Measurements from ENCODE around the gene EI24.
"Not testable (repeated sequence)": the region's sequence is repeated elsewhere in the genome, so short reads cannot be mapped to it uniquely, and the experiment has no call there.

EI24 gene

DNA sequence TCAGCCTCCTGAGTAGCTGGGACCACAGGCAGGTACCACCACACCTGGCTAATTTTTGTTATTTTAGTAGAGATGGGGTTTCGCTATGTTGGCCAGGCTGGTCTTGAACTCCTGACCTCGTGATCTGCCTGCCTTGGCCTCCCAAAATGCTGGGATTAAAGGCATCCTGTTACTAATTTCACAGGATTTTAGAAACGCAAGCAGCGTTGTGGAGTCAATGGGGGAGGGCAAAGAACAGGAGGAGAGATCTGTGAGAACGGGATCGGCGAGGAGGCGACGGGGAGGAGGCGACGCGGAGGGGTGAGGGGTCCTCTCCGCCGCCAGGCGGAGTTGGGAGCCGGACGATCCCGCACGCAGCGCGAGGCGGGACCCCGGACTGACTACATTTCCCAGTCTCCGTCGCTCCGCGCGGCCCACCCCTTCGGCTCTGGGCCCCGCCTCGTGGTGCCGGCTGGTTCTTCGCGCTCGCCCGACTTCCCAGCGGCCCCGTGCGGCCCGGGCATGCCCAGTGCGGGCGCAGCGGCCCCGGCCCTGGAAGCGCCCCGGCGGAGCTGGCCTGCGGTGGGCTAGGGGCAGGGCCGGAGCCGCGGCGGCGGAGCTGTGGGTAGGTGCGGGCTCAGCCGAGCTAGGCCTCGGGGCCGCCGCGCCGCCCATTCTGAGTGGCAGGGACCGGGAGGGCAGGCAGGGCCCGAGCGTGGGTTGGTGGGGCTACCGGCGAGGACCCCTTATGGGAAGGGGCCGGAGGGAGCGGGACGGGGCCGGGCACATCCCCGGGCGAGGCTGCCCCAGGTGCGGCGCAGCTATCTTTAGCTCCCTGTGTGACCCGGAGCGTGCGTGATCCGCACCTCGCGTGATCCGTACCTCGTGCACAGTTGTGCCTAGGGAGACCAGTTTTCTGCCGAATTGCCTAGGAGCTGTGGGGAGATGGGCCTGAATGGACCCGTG lies at the start of gene EI24:
TSS of gene EI24 (plus strand) at position 508 of the 945 bp plus-strand sequence. CDS start 3,051 bp downstream, outside the sequence.
- DNase-seq, result peak; percentile 90

DNA sequence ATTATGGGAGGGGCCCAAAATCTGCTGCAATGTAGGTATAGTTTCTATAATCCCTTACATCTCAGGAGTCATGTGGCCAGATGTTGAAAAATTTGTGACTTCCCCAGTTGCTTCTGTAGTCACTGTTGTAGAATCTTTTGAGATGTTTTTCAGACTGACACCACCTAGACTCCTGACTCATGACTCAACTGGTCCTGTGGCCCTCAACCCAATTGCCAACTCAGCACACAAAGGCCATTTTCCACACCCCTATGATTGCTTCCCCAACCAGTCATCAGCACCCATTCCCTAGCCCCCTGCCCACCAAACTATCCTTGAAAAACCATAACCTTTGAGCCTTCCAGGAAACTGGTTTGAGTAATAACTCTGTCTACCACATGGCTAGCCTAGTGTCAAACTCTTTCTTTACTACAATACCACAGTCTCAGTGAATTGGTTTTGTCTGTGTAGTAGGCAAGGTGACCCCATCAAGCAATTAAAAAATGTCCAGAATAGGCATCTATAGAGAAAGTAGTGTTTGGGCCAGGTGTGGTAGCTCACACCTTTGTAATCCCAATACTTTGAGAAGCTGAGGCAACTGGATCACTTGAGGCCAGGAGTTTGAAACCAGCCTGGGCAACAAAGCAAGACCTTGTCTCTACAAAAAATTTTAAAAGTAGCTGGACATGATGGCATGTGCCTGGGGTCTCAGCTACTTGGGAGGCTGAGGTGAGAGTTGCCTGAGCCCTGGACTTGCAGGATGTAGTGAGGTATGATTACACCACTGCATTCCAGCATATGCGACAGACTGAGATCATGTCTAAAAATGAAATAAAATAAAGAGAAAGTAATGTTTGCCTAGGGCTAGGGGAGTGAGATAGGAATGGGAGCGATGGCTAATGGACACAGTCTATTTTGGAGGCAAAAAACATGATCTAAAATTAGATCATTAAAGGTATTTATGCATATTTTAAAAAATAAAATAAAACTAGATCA lies 49.1 kb upstream of the EI24 start:
- DNase-seq, result no peak

DNA sequence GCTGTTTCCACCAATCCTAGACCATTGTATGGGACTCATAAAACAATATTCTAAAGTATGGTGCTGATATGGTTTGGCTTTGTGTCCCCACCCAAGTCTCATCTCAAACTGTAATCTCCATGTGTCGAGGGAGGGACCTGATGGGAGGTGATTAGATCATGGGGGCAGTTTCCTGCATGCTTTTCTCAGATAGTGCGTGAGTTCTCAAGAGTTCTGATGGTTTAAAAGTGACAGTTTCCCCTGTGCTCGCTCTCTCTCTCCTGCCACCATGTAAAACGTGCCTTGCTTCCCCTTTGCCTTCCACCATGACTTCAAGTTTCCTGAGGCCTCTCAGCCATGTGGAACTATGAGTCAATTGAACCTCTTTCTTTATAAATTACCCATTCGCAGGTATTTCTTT lies 44.0 kb upstream of the EI24 start:
- DNase-seq, result no peak

DNA sequence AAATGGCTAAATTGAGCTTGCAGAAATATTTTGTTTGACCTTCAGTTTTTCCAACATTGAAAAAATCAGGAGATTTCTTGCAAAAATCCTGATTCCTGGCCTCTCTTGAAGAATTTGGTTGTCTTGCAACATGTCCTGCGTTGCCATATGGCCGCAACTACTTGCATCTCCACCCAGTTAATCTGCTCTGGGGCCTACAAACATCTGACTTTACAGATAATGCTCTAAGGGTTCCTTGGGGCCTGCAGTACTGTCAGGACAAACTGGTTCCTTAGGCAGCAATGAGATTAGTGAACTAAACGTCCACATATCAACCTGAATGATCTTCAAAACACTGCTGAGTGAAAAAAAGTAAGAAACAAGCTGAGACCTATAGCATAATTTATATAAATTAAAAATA lies 36.6 kb upstream of the EI24 start:
- DNase-seq, result no peak

DNA sequence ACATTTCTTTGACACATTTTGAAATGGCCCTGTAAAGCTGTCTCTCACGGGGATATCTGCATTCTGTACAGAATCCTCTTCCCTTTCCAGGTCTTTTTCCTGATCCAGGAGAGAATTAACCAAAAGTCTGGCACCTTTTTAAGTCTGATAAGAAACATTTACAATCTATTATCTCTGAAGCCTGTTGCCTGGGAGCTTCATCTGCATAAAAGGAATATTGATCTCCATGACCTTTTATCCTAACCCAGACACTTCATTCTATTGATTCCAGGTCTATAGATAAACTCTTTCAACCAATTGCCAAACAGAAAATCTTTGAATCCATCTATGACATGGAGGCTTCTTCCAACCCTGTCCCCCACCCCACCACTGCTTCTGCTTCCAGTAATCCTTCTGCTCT lies 33.7 kb upstream of the EI24 start:
- no peak for DNase-seq

DNA sequence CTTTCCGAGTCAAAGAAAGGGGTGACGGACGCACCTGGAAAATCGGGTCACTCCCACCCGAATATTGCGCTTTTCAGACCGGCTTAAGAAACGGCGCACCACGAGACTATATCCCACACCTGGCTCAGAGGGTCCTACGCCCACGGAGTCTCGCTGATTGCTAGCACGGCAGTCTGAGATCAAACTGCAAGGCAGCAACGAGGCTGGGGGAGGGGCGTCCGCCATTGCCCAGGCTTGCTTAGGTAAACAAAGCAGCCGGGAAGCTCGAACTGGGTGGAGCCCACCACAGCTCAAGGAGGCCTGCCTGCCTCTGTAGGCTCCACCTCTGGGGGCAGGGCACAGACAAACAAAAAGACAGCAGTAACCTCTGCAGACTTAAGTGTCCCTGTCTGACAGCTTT lies 32.4 kb upstream of the EI24 start:
- not testable (repeated sequence) for DNase-seq

DNA sequence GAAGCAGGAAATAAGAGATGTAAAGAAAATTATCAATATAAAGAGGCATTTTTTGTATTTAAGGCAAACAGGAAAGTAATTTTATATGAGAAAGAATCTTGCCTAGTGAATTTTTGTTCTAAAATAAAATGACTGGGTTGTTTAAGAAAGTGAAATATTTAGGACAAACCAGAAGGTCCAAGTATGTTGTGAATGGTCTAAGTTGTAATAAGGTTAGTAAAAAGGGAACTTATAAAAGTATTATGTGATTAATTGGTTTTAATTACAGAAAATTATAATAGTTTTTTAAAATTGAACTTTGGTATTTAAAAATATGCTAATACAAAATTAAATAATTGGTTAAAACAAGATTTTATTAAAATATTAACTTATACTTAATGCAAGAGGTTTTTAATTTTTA lies 26.6 kb upstream of the EI24 start:
- DNase-seq, result no peak

DNA sequence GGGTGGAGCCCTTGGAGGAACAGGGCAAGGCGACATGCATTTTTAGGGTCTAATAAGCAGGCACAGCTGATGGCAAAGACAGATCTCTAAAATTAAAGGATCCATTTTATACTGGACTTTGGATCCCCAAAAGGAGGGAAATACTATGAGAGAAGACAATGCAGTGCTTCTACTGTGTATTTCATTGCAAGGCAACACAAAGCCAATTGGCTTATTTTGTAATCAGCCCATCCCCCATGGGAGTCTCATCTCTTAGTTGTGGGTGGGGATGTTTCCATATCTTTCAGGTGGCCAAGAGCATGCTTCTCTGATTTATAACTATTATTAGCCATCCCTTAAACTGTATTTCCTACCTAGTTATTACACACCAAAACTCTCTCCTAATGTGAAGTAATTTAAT lies 18.5 kb upstream of the EI24 start:
- no peak for DNase-seq

DNA sequence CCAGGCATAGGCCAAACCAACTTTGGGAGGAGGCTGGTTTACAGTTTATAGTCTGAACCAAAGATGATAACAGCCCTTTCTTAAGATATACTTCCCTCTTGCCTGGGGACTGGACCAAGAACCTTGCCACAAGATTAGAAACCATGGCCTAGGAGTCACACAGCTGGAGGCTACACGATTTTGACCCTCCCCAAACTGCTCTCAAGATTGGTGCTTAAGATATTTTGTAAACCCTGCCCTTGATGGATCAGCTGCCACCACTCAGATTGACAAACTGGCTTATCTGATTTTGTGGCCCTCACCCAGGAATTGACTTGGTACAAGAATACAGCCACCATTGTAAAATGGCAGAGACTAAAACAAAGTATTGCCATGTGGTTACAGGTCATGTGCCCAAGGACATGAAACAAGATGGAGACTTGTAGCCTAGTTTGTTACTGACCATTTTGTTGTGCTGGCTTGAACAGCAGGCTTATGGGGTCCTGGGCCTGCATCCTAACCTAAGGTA lies 17.4 kb upstream of the EI24 start:
- no peak for DNase-seq

DNA sequence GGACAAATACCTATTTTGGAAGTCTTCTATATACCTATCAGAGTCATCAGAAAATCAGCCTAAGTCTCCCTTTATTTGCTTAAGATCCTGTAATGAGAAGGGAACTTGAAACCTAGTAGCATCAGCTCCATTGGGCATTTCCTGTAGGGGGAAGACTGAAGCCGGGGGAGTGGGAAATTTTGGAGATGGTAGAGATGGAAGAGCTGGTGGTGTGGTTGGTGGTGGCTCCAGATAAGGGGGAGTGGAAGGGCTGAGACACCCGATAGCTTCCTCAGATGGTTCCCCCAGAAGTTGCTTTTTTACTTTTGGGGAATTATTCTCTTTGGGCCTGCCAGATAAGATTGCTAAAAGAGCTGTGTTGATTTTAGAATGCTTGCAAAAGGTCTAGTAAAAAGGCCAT lies 16.4 kb upstream of the EI24 start:
- DNase-seq, result no peak

DNA sequence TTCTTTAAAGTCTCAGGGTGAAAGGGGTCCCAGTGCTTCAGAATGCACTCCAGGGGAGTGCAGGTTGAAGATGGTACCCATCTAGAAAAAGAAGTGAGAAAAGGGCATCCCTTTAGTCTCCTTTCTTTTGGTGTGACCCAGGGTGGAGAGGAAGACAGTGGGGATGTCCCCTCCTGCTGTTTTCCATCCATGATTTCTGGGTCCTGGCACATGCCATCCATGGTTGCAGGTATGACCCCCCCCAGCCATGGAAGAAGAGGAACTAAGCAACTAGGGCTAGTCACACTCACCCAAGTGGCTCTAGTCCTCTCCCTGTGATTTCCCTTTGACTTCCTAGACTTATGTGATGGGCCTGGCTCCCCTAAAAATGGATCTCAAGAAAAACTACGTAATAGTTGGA lies 15.9 kb upstream of the EI24 start:
- no peak for DNase-seq

DNA sequence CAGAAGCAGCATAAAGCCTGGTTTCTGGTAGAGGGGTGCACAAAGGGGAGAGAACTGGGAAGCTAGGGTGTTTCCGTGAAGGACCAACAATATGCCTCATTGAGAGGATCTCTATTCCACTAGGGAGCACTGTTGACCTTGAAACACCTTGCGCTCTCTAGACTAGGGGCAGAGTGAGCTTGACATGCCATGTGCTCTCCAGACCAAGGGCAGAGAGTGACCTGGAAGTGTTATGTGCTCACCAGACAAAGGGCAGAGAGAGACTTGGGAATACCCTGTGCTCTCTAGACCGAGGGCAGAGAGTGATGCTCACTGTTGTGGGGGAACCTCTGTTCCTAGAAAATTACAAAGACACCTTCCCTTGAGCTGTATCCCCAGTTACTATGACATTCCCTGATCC lies 15.2 kb upstream of the EI24 start:
- DNase-seq, result no peak

DNA sequence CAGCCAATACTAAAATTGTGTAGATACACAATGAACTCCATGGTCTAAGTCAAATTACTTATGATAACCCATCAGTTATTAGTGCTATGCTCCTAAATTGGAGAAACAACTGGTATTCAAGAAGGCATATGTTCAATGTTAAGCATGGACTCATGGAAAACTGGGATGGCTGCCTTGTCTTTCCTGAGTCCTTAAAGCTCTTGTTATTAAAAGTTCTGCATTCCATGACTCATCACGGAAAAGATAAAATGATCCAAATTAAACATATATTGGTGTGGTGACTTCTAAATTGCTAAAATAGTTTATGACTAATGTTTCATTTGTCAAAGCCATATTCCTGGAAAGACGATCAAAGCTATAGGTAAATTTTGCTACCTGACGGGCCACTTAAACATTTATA lies 9.4 kb upstream of the EI24 start:
- no peak for DNase-seq

DNA sequence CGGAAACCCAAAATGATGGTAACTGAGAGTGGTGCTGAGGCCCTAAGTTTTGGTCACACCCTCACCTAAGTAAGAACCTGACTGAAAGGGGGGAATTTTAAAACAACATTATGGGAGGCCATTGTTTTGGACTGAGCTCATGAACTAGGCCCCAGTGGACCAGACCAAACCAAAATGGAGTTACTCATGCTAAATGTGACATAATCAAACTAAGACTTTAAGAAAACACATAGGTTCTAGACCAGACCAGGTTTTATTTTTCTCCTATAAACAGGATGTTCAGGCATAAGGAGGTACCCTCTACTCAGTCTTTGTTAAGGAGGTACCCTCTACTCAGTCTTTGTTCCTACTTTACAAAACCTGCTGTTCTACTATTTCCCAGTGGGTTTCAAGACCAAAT lies 7.4 kb upstream of the EI24 start:
- DNase-seq, result no peak

DNA sequence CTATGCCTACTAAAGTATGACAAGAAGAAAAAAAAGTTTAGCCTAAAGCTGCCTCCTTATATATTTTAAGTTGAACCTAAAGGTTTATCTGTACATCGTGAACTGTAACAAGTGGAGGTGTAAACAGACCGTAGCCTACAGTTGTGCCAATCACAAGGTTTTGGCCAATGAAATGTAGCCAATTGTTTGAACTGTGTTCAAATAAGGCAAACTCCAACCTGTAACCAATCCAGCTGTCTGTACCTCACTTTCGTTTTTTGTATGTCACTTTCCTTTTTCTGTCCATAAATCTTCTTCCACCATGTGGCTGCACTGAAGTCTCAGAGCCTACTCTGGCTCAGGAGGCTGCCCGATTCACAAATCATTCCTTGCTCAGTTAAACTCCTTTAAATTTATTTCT lies 6.8 kb upstream of the EI24 start:
- DNase-seq, result no peak

DNA sequence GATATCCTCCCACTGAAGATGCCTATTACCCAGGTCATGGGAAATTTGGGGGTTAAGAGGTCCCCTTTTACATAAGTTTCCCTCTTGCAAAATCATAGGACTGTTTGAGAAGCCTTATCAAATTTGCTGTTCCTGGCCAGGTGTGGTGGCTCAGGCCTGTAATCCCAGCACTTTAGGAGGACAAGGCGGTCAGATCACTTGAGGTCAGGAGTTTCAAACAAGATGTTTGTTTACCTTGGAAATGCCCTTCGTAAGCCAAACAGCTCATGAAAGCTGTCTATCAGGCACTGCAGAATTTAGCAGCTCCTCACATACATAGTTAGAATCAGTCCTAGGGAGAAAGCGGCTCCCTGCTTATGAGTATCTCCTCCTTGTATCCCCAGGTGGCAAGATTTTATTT lies 4.9 kb upstream of the EI24 start:
- DNase-seq, result no peak

DNA sequence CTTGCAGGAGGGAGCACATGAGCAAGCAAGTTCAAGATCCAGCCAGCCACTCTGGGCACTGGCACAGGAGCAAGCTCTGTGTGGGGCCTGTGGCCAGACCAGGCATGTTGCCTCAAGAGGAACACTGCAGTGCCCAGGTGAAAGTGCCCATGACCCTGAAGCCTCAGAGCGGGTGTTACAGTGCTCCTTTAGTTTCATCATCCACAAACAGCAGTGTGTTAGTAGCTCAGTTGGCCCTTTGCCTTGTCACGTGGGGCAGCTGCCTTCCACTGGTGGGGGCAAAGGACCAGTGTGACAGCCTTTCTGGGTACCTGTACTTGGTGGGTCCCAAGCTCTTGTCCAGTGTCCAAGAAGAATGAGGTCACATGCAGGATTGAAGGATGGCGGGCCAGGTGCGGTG lies 3.0 kb upstream of the EI24 start:
- no peak for DNase-seq

DNA sequence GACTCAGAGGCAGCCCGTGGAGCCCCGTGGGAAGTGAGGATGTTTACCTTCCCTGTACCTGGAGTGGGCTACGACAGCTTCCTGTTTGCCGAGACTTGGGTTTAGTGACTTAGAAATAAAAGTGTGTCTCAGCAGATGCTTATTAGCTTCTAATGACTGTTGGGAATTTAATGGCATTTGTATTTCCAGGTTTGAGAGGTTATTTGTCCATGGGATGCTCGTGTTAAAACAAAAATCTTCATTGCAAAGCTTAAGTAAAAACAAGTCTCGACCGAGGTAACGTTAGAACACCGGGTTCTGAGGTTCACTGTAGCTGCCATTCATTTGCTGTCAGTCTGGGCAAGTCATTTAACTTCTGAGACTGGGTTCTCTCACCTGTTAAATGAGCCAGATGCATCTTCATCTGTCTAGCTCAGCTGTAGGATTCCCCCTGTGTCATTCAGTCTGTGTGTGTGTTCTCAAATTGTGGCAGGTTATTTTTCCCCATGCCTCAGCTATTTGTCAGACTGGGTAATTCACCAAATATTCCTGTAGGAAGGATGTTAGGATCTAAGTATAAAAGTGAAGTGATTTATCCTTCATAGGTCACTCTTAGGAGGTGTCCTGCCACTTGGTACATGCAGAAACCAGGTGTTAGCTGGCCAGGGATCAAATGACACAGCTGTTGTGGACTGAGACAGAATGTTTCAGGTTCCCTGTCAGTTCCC lies 791 bp downstream of the EI24 start:
- peak; percentile 17 for DNase-seq

DNA sequence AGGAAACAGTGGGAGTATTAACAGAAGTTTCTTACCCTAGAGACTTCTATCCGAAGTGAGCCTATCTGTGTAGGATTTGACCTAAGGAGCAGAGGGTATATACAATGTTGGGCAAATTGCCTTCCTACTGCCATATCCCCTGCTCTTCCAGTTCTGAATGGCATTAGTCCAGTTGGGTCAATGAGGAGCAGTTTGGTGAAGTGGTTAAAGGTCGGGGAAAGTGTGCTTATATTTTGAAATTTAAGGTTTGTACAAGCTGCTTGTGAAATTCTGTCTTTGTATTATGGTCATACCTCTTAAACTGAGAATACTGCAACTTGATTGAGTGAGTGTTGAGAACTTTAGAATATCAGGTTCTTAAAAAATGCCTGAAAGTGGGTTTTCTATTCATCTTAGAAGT lies 1.7 kb downstream of the EI24 start:
- DNase-seq, result no peak

DNA sequence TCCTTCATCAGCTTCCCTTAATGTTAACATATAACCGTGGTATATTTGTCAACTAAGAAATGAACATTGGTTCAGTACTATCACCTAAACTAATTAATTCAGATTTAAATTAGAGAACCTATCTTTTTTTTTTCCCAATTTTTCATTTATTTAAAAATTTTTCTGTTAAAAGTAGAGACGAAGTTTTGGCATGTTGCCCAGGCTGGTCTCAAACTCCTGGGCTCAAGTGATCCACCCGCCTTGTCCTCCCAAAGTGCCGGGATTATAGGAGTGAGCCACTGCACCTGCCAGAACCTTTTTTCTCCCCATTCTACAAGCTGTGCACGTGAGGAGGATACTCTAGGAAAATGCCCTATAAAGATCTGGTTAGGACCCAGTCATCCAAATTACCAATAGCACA lies 3.6 kb downstream of the EI24 start:
- DNase-seq, result no peak

DNA sequence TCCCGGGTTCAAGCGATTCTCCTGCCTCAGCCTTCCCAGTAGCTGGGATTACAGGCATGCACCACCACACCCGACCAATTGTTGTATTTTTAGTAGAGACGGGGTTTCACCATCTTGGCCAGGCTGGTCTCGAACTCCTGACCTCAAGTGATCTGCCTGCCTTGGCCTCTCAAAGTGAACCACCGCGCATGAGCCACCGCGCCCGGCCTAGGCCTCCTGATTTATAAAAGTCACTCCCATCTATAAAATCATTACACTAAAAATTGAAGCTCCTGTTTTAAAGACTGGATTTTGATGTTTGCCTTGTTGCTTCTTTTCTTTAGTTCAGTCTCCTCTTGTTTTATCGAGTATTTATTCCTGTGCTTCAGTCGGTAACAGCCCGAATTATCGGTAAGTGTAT lies 7.9 kb downstream of the EI24 start:
- not testable (repeated sequence) for DNase-seq

DNA sequence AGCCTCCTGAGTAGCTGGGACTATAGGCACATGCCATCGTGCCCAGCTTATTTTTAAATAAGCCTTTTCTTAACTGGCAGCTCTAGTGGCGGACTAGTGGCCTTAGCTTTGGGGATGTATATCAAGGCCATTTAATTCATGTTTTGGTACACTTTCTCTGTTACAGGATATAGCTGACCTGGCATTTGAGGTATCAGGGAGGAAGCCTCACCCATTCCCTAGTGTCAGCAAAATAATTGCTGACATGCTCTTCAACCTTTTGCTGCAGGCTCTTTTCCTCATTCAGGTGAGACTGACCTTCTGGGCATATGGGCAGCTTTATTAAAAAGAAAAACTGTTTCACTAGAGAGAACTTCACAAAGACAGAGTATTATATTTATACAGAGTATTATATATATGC lies 9.5 kb downstream of the EI24 start:
- no peak for DNase-seq

DNA sequence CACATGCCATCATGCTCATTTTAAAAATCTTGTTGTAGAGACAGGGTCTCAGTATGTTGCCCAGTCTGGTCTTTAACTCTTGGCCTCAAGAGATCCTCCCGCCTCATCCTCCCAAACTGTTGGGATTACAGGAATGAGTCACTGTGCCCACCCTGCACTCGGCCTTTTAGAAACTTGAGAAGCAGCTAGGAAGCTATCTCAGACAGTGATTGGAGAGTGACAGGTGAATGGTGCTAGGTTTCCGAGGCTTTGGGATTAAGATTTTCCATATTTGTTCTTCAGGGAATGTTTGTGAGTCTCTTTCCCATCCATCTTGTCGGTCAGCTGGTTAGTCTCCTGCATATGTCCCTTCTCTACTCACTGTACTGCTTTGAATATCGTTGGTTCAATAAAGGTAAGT lies 10.5 kb downstream of the EI24 start:
- no peak for DNase-seq
